LNCAP (cell line): Measurements from ENCODE around the gene CRYBG2.

Source experiments
- CTCF ChIP-seq: fragments of 450-650 bp; IDR thresholded peaks from 2 replicates; pipeline ENCODE4 v1.5.1; 2017; ENCODE audit warnings: mild to moderate bottlenecking

CRYBG2 gene

DNA sequence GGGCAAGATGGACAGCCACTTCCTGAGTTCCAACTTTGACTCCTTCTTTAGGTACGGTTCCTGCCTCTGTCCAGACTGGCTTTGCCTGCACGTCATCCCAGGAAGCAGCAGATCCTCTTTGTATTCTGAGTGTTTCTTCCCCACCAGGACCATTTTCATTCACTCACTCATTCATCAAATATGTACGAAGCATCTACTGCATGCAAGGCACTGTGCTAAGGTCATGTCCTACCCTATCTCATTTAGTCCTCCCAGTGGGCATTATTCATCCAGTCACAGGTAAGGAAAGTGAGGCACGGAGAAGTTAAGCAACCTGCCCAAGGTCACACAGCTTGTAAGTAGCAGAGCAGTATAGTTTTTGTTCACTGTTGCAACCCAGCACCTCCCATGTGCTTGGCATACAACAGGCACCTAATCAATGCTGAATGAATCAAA, 13.9 kb downstream of the CRYBG2 start:
- TF ChIP-seq CTCF: no peak

GRCh38 chr1:26338670-26339069, 15.3 kb downstream of the CRYBG2 start:
- no peak for TF ChIP-seq CTCF

DNA sequence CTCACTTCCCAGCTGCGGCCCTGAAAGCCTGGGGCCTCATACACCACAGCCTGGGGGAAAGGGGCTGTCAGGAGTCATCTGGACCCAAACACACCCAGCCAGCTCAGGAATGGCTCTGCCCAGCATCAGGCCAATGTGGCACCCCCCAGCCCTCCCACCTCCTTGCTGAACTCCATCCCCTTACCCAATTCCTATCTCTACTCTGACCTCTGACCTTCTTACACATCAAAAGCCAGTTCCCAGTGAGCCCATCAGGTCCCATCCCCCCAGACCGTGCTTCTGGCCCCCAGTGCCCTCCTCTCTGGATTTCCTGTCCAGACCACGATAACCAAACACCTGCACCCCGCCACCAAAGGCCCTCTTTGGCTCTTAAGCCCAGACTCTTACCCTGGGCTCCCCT, 16.3 kb downstream of the CRYBG2 start:
- TF ChIP-seq CTCF: no peak

- no peak for TF ChIP-seq CTCF
Measured at GRCh38 chr1:26337206-26337535, 16.8 kb downstream of the CRYBG2 start.

DNA sequence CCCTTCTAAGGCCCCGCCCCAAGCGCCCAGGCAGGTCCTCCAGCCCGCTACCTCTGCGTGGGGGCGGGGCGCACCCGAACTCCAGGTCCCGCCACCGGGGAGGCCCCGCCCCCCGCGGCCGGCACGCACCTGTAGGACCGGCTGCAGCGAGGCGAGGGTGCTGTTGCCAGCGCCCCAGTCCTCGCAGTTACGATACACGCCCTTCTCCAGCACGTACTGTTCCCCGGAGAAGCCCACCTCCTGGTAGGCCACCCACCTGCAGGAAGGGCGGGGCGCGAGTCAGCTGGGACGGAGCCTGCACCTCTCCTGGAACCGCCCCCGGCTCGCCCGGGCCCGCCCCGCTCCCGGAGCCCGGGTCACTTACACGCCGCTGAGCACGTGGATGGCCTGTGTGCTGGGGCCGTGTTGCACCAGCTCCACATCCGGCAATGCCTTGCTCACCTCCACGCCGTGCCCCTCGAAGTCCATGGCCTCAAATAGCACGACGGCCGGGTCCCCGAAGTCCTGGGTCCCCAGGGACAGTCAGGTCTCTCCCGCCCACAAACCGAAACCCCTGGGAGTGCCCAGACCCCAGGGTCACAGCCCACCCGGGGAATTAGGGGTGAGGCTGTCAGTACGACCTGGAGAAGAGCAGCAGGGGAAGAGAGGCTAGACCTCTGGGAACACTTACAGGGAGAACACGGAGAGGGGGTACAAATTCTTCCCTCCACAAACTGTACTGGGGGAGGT, 17.3 kb downstream of the CRYBG2 start:
- TF ChIP-seq CTCF: no peak

DNA sequence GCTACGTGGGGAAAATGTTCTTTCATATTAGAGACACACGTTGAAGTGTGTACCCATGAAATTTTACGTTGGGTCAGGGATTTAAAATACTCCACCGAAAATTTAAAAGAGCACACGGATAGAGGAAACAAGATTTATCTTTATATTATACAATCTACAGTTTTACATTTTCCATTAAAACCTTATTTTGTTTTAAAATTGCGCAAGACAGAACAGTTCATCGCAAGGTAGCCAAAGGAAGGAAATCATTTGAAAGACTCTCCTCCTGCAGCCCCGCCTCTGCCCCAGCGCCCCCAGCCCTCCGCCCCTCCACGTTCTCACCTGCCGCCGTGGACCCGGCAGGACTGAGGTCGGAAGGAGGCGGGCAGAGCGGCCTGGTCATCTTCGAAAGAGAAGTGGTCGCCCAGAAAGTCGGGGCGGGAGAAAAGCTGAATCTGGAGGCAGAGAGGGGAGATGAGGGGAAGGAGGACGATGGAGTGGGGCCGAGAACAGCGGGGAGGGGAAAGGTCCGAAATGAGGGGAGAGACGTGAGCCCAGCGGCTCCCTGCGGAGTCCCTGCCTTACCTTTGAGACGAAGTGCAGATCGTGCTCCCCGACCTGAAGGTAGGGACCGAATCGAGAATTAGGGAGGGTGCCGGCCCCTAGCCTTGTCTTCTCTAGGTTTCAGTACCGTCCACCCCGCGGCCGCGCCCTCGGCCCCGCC, 18.0 kb downstream of the CRYBG2 start:
- TF ChIP-seq CTCF: no peak

DNA sequence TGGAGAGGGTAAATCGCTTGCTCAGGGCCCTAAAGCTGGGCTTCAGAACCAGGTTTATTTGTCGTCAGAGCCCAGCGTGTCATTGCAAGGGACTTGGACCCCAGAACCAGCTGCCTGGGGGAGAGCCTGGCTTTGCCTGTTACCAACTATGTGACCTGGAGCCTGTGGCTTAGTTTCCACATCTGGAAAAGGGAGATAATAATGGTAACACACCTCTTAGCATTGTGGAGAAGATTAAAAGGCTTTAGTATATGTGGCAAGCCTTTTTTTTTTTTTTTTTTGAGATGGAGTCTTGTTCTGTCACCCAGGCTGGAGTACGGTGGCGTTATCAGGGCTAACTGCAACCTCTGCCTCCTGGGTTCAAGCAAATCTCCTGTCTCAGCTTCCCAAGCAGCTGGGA, 23.7 kb downstream of the CRYBG2 start:
- no peak for TF ChIP-seq CTCF
